ENCODE results near the gene PSMC2. TPM values are rescaled to one million over a fixed set of nuclear protein-coding genes. Genes with fewer than 3 reads are reported as not detected.

The PSMC2 gene
- total and polyA plus RNA-seq, 2 donors from 2014 or later: 98.8 to 115 TPM

DNA sequence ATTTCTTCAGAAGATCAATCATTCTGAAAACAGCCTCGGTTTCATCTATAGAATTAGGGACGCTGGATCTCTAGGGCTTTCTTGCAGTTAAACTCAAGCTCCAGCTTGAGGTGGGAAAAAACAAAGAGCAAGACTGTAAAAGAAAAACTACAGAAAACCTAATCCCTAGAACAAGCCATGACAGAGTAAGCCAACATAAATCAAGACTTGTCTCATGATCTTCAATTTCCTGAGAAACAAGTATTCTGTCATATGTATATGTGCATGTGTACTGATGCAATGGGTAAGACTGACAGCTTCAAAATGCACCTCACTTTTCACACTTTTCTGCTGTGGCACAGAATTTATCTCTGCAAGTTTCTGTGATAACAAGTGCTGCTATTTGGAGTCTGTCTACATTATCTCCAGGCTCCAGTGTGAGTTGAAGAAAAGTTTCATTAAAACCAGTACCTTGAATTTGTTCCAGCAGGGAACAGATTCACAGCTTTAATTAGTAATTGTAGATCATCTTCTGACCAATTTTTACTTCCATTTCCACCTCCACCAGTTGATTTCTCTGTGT, 31.0 kb upstream of the PSMC2 start:
- DNase-seq (no peak), FAIRE-seq (no peak)
- H3K27me3 ChIP-seq (ENCODE audit: control insufficient read depth, insufficient read depth, low read length): no peaks in the 10 kb centered on the region
- H3K9me3 ChIP-seq (ENCODE audit: control insufficient read depth in 2 of 3, insufficient read depth in 1 of 3, low read length in 3 of 3): no peaks in the 10 kb centered on the region
- peak overlapping the region in 1 of 2 donors; percentile 3 for H3K27ac ChIP-seq (ENCODE audit: low read depth in 2 of 2, low read length in 2 of 2)
- H3K9ac ChIP-seq (ENCODE audit: low read length in 3 of 3): no peak overlapping the region
- intact Hi-C loops (cut with DNase I): no loop called here
- peaks cover 14 to 41% (median 33%) of the 10 kb centered on the region in 3 donors for H3K36me3 ChIP-seq (ENCODE audit: control insufficient read depth in 2 of 3, insufficient read depth in 3 of 3, low read length in 3 of 3)
- H3K4me3 ChIP-seq (ENCODE audit: low read length in 3 of 3): no peak overlapping the region
- no peaks in the 10 kb centered on the region for H3K4me1 ChIP-seq (ENCODE audit: control insufficient read depth in 2 of 3, insufficient read depth in 2 of 3, low read depth in 1 of 3, low read length in 3 of 3)
- TF ChIP-seq, protein P1, sequence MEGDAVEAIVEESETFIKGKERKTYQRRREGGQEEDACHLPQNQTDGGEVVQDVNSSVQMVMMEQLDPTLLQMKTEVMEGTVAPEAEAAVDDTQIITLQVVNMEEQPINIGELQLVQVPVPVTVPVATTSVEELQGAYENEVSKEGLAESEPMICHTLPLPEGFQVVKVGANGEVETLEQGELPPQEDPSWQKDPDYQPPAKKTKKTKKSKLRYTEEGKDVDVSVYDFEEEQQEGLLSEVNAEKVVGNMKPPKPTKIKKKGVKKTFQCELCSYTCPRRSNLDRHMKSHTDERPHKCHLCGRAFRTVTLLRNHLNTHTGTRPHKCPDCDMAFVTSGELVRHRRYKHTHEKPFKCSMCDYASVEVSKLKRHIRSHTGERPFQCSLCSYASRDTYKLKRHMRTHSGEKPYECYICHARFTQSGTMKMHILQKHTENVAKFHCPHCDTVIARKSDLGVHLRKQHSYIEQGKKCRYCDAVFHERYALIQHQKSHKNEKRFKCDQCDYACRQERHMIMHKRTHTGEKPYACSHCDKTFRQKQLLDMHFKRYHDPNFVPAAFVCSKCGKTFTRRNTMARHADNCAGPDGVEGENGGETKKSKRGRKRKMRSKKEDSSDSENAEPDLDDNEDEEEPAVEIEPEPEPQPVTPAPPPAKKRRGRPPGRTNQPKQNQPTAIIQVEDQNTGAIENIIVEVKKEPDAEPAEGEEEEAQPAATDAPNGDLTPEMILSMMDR (IDR thresholded peaks at IDR 0.05; ENCODE audit: borderline replicate concordance, extremely low read depth, insufficient read depth): no peak

DNA sequence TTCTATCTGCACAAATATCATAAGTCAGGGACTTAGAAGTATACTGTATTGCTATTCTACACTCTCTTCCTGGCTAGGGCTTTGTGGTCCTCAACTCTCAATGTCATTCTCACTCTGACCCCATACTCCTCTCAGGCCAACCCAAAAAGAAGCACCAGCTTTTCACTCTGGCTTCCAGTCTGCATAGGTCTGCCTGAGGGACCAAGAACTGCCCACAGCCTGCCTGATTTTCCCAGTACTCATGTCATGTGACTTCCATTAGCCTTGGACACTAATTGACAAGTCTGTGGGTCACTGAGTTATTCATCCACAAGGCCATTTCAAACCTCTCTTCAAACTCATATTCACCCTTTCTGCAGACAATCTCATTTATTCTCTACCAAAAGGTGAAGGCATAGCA, 30.4 kb upstream of the PSMC2 start:
- DNase-seq: peak in 1 of 5 donors; percentile 6
- Histone ChIP-seq H3K27me3 (ENCODE audit: control insufficient read depth, insufficient read depth, low read length) (no peaks in the 10 kb centered on the region), H3K4me1 (ENCODE audit: control insufficient read depth in 2 of 3, insufficient read depth in 2 of 3, low read depth in 1 of 3, low read length in 3 of 3) (no peaks in the 10 kb centered on the region), H3K4me3 (ENCODE audit: low read length in 3 of 3) (no peak overlapping the region), H3K36me3 (ENCODE audit: control insufficient read depth in 2 of 3, insufficient read depth in 3 of 3, low read length in 3 of 3) (peaks cover 11 to 37% (median 28%) of the 10 kb centered on the region in 3 donors), H3K9me3 (ENCODE audit: control insufficient read depth in 2 of 3, insufficient read depth in 1 of 3, low read length in 3 of 3) (no peaks in the 10 kb centered on the region), H3K9ac (ENCODE audit: low read length in 3 of 3) (no peak overlapping the region), H3K27ac (ENCODE audit: low read depth in 2 of 2, low read length in 2 of 2) (peak overlapping the region in 1 of 2 donors; percentile 3)
- FAIRE-seq: peak; percentile 8
- TF ChIP-seq, protein P1 (IDR thresholded peaks at IDR 0.05; ENCODE audit: borderline replicate concordance, extremely low read depth, insufficient read depth): no peak
- intact Hi-C loops (cut with DNase I): no loop called here

DNA sequence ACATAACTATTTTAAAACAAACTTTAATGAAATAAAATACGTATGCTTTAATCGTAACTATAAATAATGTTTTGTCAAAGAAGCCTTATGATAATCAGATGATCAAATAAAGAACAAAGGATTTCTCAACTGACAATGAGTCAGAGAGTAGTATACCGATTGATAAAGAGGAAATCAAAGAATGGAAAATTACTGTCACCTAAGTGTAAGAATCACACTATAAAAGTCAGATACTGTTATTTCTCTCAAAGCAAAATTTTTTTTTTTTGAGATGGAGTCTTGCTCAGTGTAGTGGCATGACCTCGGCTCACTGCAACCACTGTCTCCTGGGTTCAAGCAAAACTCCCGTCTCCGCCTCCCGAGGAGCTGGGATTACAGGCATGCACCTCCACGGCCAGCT, 21.7 kb upstream of the PSMC2 start:
- DNase-seq (no peak), FAIRE-seq (no peak)
- Histone ChIP-seq H3K4me1 (ENCODE audit: control insufficient read depth in 2 of 3, insufficient read depth in 2 of 3, low read depth in 1 of 3, low read length in 3 of 3) (no peaks in the 10 kb centered on the region), H3K36me3 (ENCODE audit: control insufficient read depth in 2 of 3, insufficient read depth in 3 of 3, low read length in 3 of 3) (peaks cover 0 to 19% (median 10%) of the 10 kb centered on the region in 3 donors), H3K27me3 (ENCODE audit: control insufficient read depth, insufficient read depth, low read length) (no peaks in the 10 kb centered on the region), H3K4me3 (ENCODE audit: low read length in 3 of 3) (no peak overlapping the region), H3K9ac (ENCODE audit: low read length in 3 of 3) (no peak overlapping the region), H3K9me3 (ENCODE audit: control insufficient read depth in 2 of 3, insufficient read depth in 1 of 3, low read length in 3 of 3) (no peaks in the 10 kb centered on the region), H3K27ac (ENCODE audit: low read depth in 2 of 2, low read length in 2 of 2) (no peak overlapping the region)
- TF ChIP-seq, protein P1 (IDR thresholded peaks at IDR 0.05; ENCODE audit: borderline replicate concordance, extremely low read depth, insufficient read depth): no peak
- intact Hi-C loops (cut with DNase I): no loop called here

DNA sequence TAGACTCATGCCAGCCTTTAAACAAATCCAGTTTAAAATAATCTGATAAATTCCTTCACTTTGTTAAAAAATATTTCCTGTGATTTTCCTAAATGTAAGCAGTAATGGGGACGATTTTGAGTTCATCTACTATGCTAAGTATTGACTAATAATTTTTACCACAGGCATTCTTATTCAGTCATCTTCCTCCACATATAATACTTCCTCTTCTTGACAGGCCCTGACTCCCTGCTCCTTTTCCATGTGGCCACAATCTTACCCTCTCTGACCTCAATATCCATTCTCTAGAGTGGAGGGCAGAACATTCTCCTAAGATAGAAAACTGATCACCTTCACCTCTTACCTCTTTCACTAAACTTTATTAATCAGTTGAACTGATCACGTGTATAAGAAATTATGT, 10.7 kb upstream of the PSMC2 start:
- Histone ChIP-seq H3K4me1 (ENCODE audit: control insufficient read depth in 2 of 3, insufficient read depth in 2 of 3, low read depth in 1 of 3, low read length in 3 of 3) (no peaks in the 10 kb centered on the region), H3K9me3 (ENCODE audit: control insufficient read depth in 2 of 3, insufficient read depth in 1 of 3, low read length in 3 of 3) (no peaks in the 10 kb centered on the region), H3K4me3 (ENCODE audit: low read length in 3 of 3) (no peak overlapping the region), H3K9ac (ENCODE audit: low read length in 3 of 3) (no peak overlapping the region), H3K36me3 (ENCODE audit: control insufficient read depth in 2 of 3, insufficient read depth in 3 of 3, low read length in 3 of 3) (peaks cover 5 to 20% (median 17%) of the 10 kb centered on the region in 3 donors), H3K27me3 (ENCODE audit: control insufficient read depth, insufficient read depth, low read length) (no peaks in the 10 kb centered on the region), H3K27ac (ENCODE audit: low read depth in 2 of 2, low read length in 2 of 2) (no peak overlapping the region)
- intact Hi-C loops (cut with DNase I): no loop called here
- TF ChIP-seq, protein P1 (IDR thresholded peaks at IDR 0.05; ENCODE audit: borderline replicate concordance, extremely low read depth, insufficient read depth): no peak
- FAIRE-seq: no peak
- DNase-seq: no peak

Measured in kidney (tissue), 14 donors.